Ovary (tissue), 3 donors: ENCODE measurements around the gene PPIAL4G.
"Not testable (repeated sequence)": the region's sequence is repeated elsewhere in the genome, so short reads cannot be mapped to it uniquely, and the experiment has no call there.

Experiments
- CTCF ChIP-seq, 3 donors: fragments of 450-650 bp in 2 of 3; fragments of 200-600 bp in 1 of 3; IDR thresholded peaks; one replicate each; pipeline versions ENCODE4 v1.5.1 to v1.8.0; 2016 to 2022; ENCODE audit warnings: antibody characterized with exemption in 3 of 3, mild to moderate bottlenecking in 1 of 3
- EP300 ChIP-seq: sonication (generic); formaldehyde crosslinking; IDR thresholded peaks from one replicate; pipeline ENCODE4 v1.6.1; 2017; ENCODE audit warnings: antibody characterized with exemption
- POLR2A ChIP-seq: fragments of 450-650 bp; IDR thresholded peaks from one replicate; pipeline ENCODE4 v1.6.1; 2017; ENCODE audit warnings: antibody characterized with exemption, mild to moderate bottlenecking, moderate library complexity
- donor health status: DM: no; HTN: no; CAD: no.

- TF ChIP-seq CTCF (IDR thresholded peaks at IDR 0.05); POLR2A; EP300: not testable (repeated sequence)
Measured at GRCh38 chr1:148481134-148481533, 2.0 kb downstream of the PPIAL4G start.
